ENCODE results near the gene OR2AG2. TPM values are rescaled to one million over a fixed set of nuclear protein-coding genes. Genes with fewer than 3 reads are reported as not detected.

Gene OR2AG2
- total and polyA plus RNA-seq, 2 experiments from 2014 or later: 0.12 to 0.28 TPM

- Histone ChIP-seq H3K4me1 (ENCODE audit: low read depth) (no peaks in the 10 kb centered on the region), H3K27ac (no peak overlapping the region), H3K27me3 (no peaks in the 10 kb centered on the region), H3K9me3 (ENCODE audit: low read depth) (no peaks in the 10 kb centered on the region), H3K36me3 (no peaks in the 10 kb centered on the region), H3K4me3 (no peak overlapping the region)
- DNase-seq (ENCODE audit: low read depth in 1 of 2, low spot score in 1 of 2): peak in 1 of 2 donors; percentile 4
- TF ChIP-seq, protein P1, sequence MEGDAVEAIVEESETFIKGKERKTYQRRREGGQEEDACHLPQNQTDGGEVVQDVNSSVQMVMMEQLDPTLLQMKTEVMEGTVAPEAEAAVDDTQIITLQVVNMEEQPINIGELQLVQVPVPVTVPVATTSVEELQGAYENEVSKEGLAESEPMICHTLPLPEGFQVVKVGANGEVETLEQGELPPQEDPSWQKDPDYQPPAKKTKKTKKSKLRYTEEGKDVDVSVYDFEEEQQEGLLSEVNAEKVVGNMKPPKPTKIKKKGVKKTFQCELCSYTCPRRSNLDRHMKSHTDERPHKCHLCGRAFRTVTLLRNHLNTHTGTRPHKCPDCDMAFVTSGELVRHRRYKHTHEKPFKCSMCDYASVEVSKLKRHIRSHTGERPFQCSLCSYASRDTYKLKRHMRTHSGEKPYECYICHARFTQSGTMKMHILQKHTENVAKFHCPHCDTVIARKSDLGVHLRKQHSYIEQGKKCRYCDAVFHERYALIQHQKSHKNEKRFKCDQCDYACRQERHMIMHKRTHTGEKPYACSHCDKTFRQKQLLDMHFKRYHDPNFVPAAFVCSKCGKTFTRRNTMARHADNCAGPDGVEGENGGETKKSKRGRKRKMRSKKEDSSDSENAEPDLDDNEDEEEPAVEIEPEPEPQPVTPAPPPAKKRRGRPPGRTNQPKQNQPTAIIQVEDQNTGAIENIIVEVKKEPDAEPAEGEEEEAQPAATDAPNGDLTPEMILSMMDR (IDR thresholded peaks at IDR 0.05; ENCODE audit: low read depth, low read length): no peak
Observed at GRCh38 chr11:6719576-6719975, 52.2 kb downstream of the OR2AG2 start.

GRCh38 chr11:6717426-6717825 lies 54.4 kb downstream of the OR2AG2 start:
- no peaks in the 10 kb centered on the region for H3K36me3 ChIP-seq
- H3K9me3 ChIP-seq (ENCODE audit: low read depth): no peaks in the 10 kb centered on the region
- TF ChIP-seq, protein P1 (IDR thresholded peaks at IDR 0.05; ENCODE audit: low read depth, low read length): no peak
- H3K27me3 ChIP-seq: no peaks in the 10 kb centered on the region
- DNase-seq (ENCODE audit: low read depth in 1 of 2, low spot score in 1 of 2): no peak
- H3K4me3 ChIP-seq: no peak overlapping the region
- H3K4me1 ChIP-seq (ENCODE audit: low read depth): no peaks in the 10 kb centered on the region
- no peak overlapping the region for H3K27ac ChIP-seq

Other genes with a start within 250 kb of the OR2AG2 start
- gene RRP8, start 168.4 kb downstream of the OR2AG2 start, total RNA-seq: 20.7 and 27.3 TPM in 2 replicates
- gene RRP8, start 168.4 kb downstream of the OR2AG2 start, polyA plus RNA-seq: 32.6 and 46.0 TPM in 2 replicates
- gene ILK, start 168.2 kb downstream of the OR2AG2 start, total RNA-seq: 221 and 259 TPM in 2 replicates
- gene ILK, start 168.2 kb downstream of the OR2AG2 start, polyA plus RNA-seq: 270 and 316 TPM in 2 replicates
- 72.6 and 113 TPM in 2 replicates for gene TAF10, start 159.8 kb downstream of the OR2AG2 start, total RNA-seq
- 277 and 316 TPM in 2 replicates for gene TAF10, start 159.8 kb downstream of the OR2AG2 start, polyA plus RNA-seq
- gene TPP1, start 152.6 kb downstream of the OR2AG2 start, total RNA-seq: 13.2 and 27.8 TPM in 2 replicates
- 28.0 and 36.8 TPM in 2 replicates for gene TPP1, start 152.6 kb downstream of the OR2AG2 start, polyA plus RNA-seq
- gene DCHS1, start 116.2 kb downstream of the OR2AG2 start, total RNA-seq: 45.8 and 60.2 TPM in 2 replicates
- 16.0 and 19.8 TPM in 2 replicates for gene DCHS1, start 116.2 kb downstream of the OR2AG2 start, polyA plus RNA-seq
- gene MRPL17, start 88.6 kb downstream of the OR2AG2 start, total RNA-seq: 52.1 and 100 TPM in 2 replicates
- gene MRPL17, start 88.6 kb downstream of the OR2AG2 start, polyA plus RNA-seq: 62.1 and 108 TPM in 2 replicates
- gene OR2AG1, start 11.0 kb upstream of the OR2AG2 start, total RNA-seq: not detected in 2 replicates
- 0.04 and 0.09 TPM in 2 replicates for gene OR2AG1, start 11.0 kb upstream of the OR2AG2 start, polyA plus RNA-seq
- gene OR6A2, start 27.7 kb upstream of the OR2AG2 start, total RNA-seq: 0.11 and 0.12 TPM in 2 replicates
- 0.07 TPM in 1 of 2 replicates, not detected in the other for gene OR6A2, start 27.7 kb upstream of the OR2AG2 start, polyA plus RNA-seq
- gene OR10A5, start 73.7 kb upstream of the OR2AG2 start, total RNA-seq: not detected in 2 replicates
- 1.00 TPM in 1 of 2 replicates, not detected in the other for gene OR10A5, start 73.7 kb upstream of the OR2AG2 start, polyA plus RNA-seq
- gene OR10A2, start 91.1 kb upstream of the OR2AG2 start, total RNA-seq: not detected in 2 replicates
- gene OR10A2, start 91.1 kb upstream of the OR2AG2 start, polyA plus RNA-seq: 0.26 TPM in 1 of 2 replicates, not detected in the other
- not detected in 2 replicates for gene OR10A4, start 104.6 kb upstream of the OR2AG2 start, total RNA-seq
- not detected in 2 replicates for gene OR10A4, start 104.6 kb upstream of the OR2AG2 start, polyA plus RNA-seq
- not detected in 2 replicates for gene OR2D2, start 120.5 kb upstream of the OR2AG2 start, total RNA-seq
- gene OR2D2, start 120.5 kb upstream of the OR2AG2 start, polyA plus RNA-seq: not detected in 2 replicates
- not detected in 2 replicates for gene OR2D3, start 149.0 kb upstream of the OR2AG2 start, total RNA-seq
- gene OR2D3, start 149.0 kb upstream of the OR2AG2 start, polyA plus RNA-seq: 0.51 TPM in 1 of 2 replicates, not detected in the other
- 0.86 and 1.6 TPM in 2 replicates for gene ZNF215, start 154.4 kb upstream of the OR2AG2 start, total RNA-seq
- gene ZNF215, start 154.4 kb upstream of the OR2AG2 start, polyA plus RNA-seq: 1.0 and 1.6 TPM in 2 replicates
- 6.1 and 7.9 TPM in 2 replicates for gene ZNF214, start 248.4 kb upstream of the OR2AG2 start, total RNA-seq
- gene ZNF214, start 248.4 kb upstream of the OR2AG2 start, polyA plus RNA-seq: 4.4 and 4.5 TPM in 2 replicates
- 0.60 and 0.92 TPM in 2 replicates for gene NLRP14, start 248.5 kb upstream of the OR2AG2 start, total RNA-seq
- 1.0 and 1.4 TPM in 2 replicates for gene NLRP14, start 248.5 kb upstream of the OR2AG2 start, polyA plus RNA-seq